Mesothelial cell of epicardium (in vitro differentiated cells): ENCODE results near the gene OXSR1. TPM values are rescaled to one million over a fixed set of nuclear protein-coding genes. Genes with fewer than 3 reads are reported as not detected.
"Not testable (repeated sequence)": the region's sequence is repeated elsewhere in the genome, so short reads cannot be mapped to it uniquely, and the experiment has no call there.

Experiments used
- DNase-seq, 2 experiments: peaks; one replicate each; pipeline ENCODE4 v3.0.0; 2021; ENCODE audit warnings: low spot score in 2 of 2; ENCODE audit not compliant: unreplicated experiment in 2 of 2
- H3K27ac Mint-ChIP-seq: 2 replicates; pipeline ENCODE4 v1.8.0; 2021; ENCODE audit warnings: mixed read lengths
- H3K27me3 Mint-ChIP-seq: 2 replicates; pipeline ENCODE4 v1.8.0; 2021; ENCODE audit warnings: low read depth, mixed read lengths
- H3K36me3 Mint-ChIP-seq: 2 replicates; pipeline ENCODE4 v1.8.0; 2021; ENCODE audit warnings: mixed read lengths
- H3K4me1 Mint-ChIP-seq: 2 replicates; pipeline ENCODE4 v1.8.0; 2021; ENCODE audit warnings: mixed read lengths
- H3K4me3 Mint-ChIP-seq: 2 replicates; pipeline ENCODE4 v1.8.0; 2021; ENCODE audit warnings: mild to moderate bottlenecking, moderate library complexity, mixed read lengths
- H3K9me3 Mint-ChIP-seq: 2 replicates; pipeline ENCODE4 v1.8.0; 2021; ENCODE audit warnings: mixed read lengths
- total RNA-seq: library from RNA; stranded (reverse); gene quantifications from 3 replicates; pipeline ENCODE4 v1.2.1, GENCODE V29; 2021
- TF ChIP-seq, protein P1 (sequence below): fragments of 200-600 bp; sonication (generic); IDR thresholded peaks from one replicate; pipeline ENCODE4 v1.5.0; 2021; ENCODE audit warnings: antibody characterized with exemption; ENCODE audit not compliant: unreplicated experiment

The OXSR1 gene
- total RNA-seq, 1 donor from 2014 or later: 42.6 TPM

DNA sequence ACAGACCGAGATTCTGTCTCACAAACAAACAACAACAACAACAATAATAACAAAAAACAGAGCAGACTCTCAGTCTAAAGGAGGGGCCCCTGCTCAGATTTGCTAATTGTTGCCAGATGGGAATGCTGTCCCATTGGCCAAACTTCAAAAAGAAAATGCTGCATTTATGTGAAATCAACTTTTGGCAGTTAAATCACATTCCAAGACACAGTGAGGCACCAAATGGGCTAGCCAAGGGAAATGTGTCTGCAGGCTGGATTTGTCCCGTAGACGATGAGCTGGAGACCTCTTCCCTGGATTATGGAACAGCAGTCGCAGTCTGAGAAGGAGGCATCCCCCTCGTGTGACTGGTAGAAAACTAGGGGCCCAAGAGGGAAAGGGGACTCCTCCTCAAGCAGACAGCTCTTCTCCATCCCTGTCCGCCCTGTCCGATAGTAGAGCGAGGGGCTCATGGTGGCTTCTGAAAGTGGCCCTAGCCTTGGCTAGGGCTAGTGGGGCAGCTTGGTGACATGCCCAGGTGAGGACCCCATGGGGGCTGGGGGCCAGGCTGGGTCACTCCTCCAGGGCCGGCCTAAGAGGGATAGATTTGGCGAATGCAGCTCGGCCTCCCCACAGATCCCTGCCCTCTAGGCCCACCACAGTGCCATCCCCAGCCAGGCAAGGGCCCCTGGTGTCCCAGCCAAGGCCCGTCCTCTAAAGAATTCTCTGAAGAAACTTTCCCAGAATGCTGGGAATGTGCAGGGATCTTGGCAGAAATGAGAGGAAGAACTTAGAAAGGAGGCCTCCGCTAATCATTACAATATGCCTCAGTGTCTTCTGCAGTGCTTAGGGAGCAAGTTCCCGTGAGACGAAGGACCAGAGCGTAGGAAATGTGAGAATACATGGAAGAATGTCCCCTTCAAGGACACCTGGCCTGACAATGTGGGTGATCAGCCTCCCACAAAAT is 118.7 kb downstream of the OXSR1 start:
- no peak overlapping the region for H3K4me3 Mint-ChIP-seq
- peaks cover 5% of the 10 kb centered on the region for H3K9me3 Mint-ChIP-seq
- H3K36me3 Mint-ChIP-seq: peaks cover 3% of the 10 kb centered on the region
- H3K27ac Mint-ChIP-seq: peak overlapping the region; percentile 34
- no peaks in the 10 kb centered on the region for H3K27me3 Mint-ChIP-seq
- no peak for DNase-seq
- TF ChIP-seq, protein P1, sequence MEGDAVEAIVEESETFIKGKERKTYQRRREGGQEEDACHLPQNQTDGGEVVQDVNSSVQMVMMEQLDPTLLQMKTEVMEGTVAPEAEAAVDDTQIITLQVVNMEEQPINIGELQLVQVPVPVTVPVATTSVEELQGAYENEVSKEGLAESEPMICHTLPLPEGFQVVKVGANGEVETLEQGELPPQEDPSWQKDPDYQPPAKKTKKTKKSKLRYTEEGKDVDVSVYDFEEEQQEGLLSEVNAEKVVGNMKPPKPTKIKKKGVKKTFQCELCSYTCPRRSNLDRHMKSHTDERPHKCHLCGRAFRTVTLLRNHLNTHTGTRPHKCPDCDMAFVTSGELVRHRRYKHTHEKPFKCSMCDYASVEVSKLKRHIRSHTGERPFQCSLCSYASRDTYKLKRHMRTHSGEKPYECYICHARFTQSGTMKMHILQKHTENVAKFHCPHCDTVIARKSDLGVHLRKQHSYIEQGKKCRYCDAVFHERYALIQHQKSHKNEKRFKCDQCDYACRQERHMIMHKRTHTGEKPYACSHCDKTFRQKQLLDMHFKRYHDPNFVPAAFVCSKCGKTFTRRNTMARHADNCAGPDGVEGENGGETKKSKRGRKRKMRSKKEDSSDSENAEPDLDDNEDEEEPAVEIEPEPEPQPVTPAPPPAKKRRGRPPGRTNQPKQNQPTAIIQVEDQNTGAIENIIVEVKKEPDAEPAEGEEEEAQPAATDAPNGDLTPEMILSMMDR: no peak
- H3K4me1 Mint-ChIP-seq: no peaks in the 10 kb centered on the region

DNA sequence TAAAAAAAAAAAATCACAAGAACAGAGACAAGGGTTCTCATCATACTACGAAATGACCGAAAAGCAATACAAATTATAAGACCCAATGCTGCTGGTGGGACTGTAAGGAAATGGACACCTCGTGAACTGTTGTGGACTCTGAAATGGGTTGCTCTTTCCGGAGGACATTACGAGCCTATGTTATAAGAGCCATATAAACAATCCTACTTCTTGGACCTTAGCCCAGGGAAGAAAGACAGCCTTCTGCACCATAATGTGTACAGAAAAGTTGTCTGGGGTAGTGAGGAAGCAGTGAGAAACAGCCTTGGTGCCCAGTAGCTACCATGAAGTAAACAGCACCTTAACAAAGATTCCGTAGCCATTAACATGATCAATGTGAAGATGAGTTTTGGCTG is 119.4 kb downstream of the OXSR1 start:
- TF ChIP-seq, protein P1: no peak
- Mint-ChIP-seq H3K27me3 (no peaks in the 10 kb centered on the region), H3K36me3 (peaks cover 2% of the 10 kb centered on the region), H3K4me1 (no peaks in the 10 kb centered on the region), H3K27ac (no peak overlapping the region), H3K4me3 (no peak overlapping the region), H3K9me3 (peaks cover 5% of the 10 kb centered on the region)
- DNase-seq: no peak

DNA sequence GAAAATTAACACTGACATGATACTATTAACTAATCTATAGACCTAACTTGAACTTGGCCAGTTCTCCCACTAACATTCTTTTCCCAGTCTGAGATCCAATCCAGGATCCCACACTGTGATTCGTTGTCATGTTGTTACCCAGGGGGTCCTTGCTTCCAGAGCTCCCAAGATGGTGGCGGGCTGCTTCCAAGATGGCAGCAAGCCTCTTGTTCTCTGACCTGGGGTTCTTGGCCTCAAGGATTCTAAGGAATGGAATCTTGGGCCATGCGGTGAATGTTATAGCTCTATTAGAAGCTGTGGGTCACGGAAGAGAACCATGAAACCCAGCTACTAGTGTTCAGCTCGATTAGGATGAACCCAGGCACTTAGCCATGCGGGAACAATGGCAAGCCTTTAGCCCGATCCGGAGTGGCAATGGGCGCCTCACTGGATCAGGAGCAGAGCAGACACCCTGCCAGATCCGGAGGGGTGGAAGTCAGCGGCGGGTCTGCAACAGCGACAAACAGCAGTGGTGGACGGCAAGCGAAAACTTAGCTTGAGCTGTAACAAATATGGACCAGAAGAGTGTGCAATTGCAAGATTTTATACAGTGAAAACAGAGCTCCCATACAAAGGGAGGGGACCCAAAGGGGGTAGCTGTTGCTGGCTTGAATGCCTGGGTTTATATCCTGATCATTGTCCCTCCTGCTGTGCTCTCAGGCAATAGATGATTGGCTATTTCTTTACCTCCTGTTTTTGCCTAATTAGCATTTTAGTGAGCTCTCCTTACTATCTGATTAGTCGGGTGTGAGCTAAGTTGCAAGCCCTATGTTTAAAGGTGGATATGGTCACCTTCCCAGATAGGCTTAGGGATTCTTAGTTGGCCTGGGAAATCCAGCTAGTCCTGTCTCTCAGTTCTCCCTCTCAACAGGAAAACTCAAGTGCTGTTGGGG is 124.2 kb downstream of the OXSR1 start:
- H3K36me3 Mint-ChIP-seq, H3K4me3 Mint-ChIP-seq, H3K27me3 Mint-ChIP-seq, H3K9me3 Mint-ChIP-seq, H3K27ac Mint-ChIP-seq, DNase-seq, H3K4me1 Mint-ChIP-seq: not testable (repeated sequence)

DNA sequence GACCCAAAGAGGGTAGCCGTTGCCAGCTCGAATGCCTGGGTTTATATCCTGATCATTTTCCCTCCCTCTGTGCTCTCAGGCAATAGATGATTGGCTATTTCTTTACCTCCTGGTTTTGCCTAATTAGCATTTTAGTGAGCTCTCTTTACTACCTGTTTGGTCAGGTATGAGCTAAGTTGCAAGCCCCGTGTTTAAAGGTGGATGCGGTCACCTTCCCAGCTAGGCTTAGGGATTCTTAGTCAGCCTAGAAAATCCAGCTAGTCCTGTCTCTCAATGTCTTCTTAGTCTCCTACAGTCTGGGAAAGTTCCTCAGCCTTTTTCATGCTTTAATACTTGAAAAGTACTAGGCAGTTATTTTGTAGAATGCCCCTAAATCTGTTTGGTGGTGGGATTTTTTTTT is 131.7 kb downstream of the OXSR1 start:
- H3K36me3 Mint-ChIP-seq, H3K4me1 Mint-ChIP-seq, H3K4me3 Mint-ChIP-seq, H3K9me3 Mint-ChIP-seq, DNase-seq, H3K27ac Mint-ChIP-seq: not testable (repeated sequence)
- peaks cover 22% of the 10 kb centered on the region for H3K27me3 Mint-ChIP-seq

- DNase-seq: no peak
- TF ChIP-seq, protein P1: no peak
- peaks cover 22% of the 10 kb centered on the region for H3K27me3 Mint-ChIP-seq
- peaks cover 3% of the 10 kb centered on the region for H3K9me3 Mint-ChIP-seq
- H3K4me3 Mint-ChIP-seq: no peak overlapping the region
- no peaks in the 10 kb centered on the region for H3K36me3 Mint-ChIP-seq
- H3K4me1 Mint-ChIP-seq: no peaks in the 10 kb centered on the region
- H3K27ac Mint-ChIP-seq: no peak overlapping the region
These were observed 132.2 kb downstream of the OXSR1 start for GRCh38 chr3:38297537-38297936.

DNA sequence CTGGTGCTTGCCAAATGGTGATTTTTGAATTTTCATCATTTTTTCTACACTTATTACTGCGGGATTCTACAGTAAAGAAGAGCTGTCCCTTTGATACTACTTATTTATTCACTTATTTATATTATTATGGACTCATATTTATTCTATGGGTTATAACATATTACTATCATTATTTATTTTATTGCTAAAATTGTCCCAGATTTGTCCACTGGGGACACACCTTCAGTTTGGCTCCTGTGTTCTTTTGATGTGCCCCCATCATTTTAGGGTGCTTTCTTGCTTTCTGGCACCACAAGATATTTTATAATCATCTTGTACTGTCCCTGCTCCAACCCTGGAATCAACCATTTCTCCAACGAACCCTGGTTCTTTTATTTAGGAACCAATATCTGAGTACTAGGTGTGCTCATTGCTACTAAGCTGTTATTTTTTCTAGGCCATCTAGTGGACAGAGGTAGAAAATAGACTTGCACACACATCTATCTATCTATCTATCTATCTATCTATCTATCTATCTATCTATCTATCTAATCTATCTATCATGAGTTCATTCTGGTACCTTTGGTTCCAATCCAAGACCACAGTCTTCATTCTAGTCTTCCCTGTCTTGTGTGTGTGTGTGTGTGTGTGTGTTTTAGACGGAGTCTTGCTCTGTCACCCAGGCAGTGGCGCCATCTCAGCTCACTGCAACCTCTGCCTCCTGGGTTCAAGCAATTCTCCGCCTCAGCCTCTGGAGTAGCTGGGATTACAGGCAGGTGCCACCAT is 132.8 kb downstream of the OXSR1 start:
- Mint-ChIP-seq H3K27me3 (peaks cover 22% of the 10 kb centered on the region), H3K36me3 (no peaks in the 10 kb centered on the region), H3K4me1 (no peaks in the 10 kb centered on the region), H3K9me3 (peaks cover 3% of the 10 kb centered on the region), H3K4me3 (no peak overlapping the region), H3K27ac (no peak overlapping the region)
- TF ChIP-seq, protein P1: peak; percentile 22
- DNase-seq: no peak
